Raji (cell line): ENCODE measurements around the gene NTM.

Experiments used
- POLR2A ChIP-seq: IDR thresholded peaks from 2 replicates; pipeline ENCODE4 v1.6.1; 2011; ENCODE audit warnings: low read depth, low read length, control low read depth; ENCODE audit not compliant: insufficient read depth

The NTM gene

DNA sequence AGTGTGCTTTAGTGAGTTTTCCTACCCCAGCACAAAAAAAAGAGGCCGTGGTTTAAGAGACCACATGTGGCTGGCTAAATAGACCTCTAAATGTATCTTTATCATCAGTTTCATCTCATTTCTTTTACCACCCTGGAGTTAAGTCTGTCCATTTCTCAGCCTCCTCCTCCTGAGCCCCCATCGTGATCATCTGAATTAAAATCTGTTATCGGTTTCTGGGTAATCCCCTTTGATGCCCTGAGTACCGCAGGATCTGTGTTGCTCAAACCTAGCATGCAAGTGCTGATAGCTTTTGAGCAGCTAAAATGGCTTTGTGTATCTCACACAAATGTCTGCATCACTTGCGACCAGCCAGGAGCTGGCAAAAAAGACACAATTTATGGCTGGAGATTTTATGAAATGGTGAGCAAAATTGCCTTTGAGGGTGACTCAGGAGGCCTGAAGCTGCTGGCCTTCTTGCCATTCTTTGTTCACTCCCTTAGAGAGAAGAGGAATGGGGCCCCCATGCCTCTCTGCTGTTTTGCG lies 236.5 kb downstream of the NTM start:
- TF ChIP-seq POLR2A: no peak

GRCh38 chr11:131609337-131609736 lies 238.9 kb downstream of the NTM start:
- TF ChIP-seq POLR2A: no peak

GRCh38 chr11:131609921-131610320 lies 239.5 kb downstream of the NTM start:
- TF ChIP-seq POLR2A: no peak

GRCh38 chr11:131611322-131611721 lies 240.9 kb downstream of the NTM start:
- TF ChIP-seq POLR2A: no peak

GRCh38 chr11:131612533-131612932 lies 242.1 kb downstream of the NTM start:
- no peak for TF ChIP-seq POLR2A

DNA sequence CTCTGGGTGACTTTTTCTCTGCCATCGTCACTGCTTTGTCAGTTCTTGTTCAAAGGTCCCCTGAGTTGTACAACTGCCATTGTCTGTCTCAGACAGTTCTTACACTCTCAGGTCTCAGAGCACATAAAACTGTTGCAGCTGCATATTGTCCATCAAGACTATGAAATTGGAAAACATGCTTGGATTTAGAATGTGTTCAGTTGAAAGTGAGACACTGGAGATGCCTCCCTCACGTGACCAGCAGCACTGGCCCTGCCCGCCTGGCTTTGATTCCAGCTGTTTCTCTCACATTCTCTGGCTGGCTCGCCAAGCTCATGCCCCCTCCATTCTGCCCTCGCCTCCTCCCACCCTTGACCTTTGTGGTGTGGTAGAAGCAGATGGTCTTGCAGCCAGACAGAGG lies 244.2 kb downstream of the NTM start:
- no peak for TF ChIP-seq POLR2A

GRCh38 chr11:131615611-131616010 lies 245.2 kb downstream of the NTM start:
- no peak for TF ChIP-seq POLR2A

DNA sequence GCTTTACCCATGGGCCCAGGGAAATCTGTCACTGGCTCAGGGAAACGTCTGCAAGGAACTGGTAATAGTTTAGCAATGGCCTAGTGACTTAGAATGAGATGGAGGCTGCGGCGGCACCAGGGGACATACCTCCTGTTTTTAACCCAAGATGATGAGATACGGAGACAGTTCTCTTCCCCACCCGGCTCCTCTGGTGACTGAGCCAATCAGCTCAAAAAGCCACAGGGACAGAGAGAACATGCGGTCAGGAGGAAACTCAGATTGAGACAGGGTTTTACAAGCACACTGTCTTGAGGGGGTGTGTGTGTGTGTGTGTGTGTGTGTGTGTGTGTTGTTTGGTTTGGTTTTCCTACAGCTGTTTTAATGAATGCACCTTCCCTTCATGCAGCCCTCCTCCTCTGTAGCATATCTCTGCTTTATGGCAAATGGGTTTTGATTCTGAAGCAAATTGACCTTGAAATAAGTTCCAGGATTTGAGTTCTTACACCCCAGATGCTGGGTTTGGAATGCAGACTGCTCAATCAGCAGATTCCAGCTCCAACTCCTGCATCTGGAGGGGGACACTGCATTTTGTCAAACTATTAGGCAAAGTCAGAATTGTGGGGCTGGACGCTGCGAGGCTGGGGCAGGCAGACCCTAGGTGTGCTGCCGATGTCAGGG lies 246.2 kb downstream of the NTM start:
- TF ChIP-seq POLR2A: no peak

GRCh38 chr11:131618201-131618600 lies 247.8 kb downstream of the NTM start:
- no peak for TF ChIP-seq POLR2A

- no peak for TF ChIP-seq POLR2A
Observed at GRCh38 chr11:131622193-131622592, 251.8 kb downstream of the NTM start.

- TF ChIP-seq POLR2A: no peak
Observed at GRCh38 chr11:131624531-131624930, 254.1 kb downstream of the NTM start.

- TF ChIP-seq POLR2A: no peak
Observed at GRCh38 chr11:131626788-131627187, 256.4 kb downstream of the NTM start.

DNA sequence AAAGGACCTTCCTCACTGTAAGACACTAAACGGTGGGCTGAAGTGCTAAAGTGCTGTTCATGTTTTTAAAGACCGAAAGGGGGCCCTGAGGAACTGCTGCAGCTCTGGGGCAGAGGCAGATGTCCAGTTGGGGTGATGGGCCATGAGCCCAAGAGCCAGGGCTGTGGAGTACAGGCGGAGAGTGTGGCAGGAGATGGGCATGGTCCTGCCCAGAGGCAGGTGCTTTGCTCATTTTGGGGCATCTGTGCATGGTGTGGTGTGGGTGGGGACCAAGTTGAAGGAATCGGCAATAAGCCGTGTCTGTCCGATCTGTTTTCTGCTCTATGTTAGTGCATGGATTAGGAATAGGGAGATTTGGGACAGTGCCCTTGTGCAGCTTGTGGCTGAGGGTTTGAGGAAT lies 258.3 kb downstream of the NTM start:
- no peak for TF ChIP-seq POLR2A

DNA sequence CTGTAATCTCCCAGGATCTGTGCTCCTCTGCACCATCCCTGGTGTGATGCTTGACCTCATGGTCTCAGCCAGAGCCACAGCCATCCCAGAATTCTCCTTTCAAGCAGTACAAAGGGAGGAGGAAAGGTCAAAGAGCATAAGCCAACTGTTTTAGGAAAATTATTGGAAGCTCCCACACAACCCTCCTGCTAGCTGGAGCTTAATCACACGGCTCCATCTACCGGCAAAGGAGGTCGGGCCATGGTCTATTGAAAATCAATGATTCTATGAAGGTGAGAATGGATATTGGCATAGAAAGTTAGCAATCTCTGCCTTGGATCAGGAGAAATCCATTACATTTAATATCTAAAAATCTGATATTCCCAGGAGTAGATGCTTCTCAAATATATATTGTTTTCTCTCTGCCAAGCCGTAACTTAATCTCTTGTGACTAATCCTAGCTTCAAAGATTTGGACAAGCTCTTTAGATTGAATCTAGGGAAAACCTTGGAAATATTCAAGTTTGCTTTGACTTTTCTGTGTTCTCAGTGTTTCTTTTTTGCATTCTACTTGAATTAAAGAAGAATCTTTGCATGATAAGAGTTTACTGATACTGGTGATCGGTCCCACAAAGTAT lies 259.6 kb downstream of the NTM start:
- no peak for TF ChIP-seq POLR2A

- no peak for TF ChIP-seq POLR2A
Observed at GRCh38 chr11:131632971-131633370, 262.6 kb downstream of the NTM start.

- no peak for TF ChIP-seq POLR2A
Observed at GRCh38 chr11:131633921-131634715, 263.7 kb downstream of the NTM start.

DNA sequence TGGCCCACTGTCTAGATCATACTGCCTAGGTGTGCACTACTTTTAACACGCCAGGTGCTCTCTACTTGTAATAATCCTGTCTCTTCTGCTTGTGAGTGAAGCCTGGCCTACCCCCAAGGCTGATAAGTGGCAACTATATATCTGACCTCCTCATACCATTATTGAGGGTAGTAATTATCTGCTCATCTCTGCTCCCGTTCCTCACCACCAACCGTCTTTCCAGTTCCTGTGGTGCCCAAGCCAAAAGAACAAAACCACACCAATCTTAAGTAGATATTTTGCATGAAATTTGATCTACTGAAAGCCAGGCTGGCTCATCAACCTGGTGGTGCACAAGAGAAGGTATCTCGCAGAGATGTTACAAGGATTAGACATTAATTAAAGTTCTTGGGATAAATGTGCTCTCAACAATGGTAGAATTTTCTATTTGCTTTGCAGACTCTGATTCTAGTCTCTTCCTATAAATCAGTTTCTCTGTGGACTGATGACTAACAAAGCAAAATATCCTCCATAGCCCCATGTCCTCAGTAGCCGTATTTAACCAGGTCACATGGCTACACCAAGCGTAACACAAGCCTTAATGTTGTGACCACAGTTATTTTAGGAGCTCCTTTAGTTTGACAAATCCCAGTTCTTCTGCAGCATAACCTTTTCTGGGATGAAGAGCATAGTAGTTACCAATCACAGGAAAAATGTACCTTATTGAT lies 267.2 kb downstream of the NTM start:
- no peak for TF ChIP-seq POLR2A
